ENCODE results near the gene SLC27A3.

DNA sequence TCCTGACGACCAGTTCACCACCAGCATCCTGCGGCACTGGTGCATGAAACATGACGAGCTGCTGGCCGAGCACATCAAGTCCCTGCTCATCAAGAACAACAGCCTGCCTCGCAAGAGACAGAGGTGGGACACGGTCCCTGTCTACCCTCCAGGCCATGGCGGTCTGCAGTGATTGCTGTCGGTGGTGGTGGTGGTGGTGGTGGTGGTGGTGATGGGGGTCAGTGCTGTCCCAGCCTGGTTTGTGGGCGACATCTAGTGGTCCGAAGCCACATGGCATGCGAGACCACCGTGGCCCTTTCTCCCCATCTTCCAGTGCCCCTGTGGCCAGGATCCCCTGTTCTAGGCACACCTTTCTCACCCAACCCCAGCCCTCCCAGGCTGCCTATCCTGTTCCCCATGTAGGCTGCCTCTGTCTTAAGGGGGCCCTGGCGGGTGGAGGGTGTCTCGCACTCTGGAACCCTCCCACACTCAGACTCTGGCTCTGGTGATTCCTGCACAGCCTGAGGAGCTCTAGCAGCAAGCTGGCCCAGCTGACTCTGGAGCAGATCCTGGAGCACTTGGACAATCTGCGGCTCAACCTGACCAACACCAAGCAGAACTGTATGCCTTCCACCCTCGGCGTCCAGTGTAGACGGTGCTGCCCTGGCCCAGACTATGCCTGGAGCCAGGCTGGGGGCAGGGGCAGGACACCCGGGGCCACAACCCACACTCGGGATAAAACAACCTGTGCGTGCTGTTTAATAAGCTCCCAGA lies 3.2 kb upstream of the SLC27A3 start:
- TF ChIP-seq, protein P1, sequence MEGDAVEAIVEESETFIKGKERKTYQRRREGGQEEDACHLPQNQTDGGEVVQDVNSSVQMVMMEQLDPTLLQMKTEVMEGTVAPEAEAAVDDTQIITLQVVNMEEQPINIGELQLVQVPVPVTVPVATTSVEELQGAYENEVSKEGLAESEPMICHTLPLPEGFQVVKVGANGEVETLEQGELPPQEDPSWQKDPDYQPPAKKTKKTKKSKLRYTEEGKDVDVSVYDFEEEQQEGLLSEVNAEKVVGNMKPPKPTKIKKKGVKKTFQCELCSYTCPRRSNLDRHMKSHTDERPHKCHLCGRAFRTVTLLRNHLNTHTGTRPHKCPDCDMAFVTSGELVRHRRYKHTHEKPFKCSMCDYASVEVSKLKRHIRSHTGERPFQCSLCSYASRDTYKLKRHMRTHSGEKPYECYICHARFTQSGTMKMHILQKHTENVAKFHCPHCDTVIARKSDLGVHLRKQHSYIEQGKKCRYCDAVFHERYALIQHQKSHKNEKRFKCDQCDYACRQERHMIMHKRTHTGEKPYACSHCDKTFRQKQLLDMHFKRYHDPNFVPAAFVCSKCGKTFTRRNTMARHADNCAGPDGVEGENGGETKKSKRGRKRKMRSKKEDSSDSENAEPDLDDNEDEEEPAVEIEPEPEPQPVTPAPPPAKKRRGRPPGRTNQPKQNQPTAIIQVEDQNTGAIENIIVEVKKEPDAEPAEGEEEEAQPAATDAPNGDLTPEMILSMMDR (IDR thresholded peaks at IDR 0.05; ENCODE audit: low read depth, low read length): peak; percentile 69
- no peak for TF ChIP-seq EZH2phosphoT487 (IDR thresholded peaks at IDR 0.05; ENCODE audit: low read depth)
